A172 (cell line): ENCODE data around the gene KCND2. TPM values are rescaled to one million over a fixed set of nuclear protein-coding genes. Genes with fewer than 3 reads are reported as not detected.

Experiments used
- DNase-seq: peaks from one replicate; pipeline ENCODE4 v3.0.0-alpha.2; 2015; ENCODE audit warnings: low spot score
- total RNA-seq: library from RNA; depleted of rRNA; stranded (reverse); fragments of >200 nt; shearing (Covaris generic); gene quantifications from 2 replicates; pipeline ENCODE4 v1.2.3, GENCODE V29; 2014

KCND2 gene
- total RNA-seq, 1 experiment from 2014 or later, result 0.02 TPM

DNA sequence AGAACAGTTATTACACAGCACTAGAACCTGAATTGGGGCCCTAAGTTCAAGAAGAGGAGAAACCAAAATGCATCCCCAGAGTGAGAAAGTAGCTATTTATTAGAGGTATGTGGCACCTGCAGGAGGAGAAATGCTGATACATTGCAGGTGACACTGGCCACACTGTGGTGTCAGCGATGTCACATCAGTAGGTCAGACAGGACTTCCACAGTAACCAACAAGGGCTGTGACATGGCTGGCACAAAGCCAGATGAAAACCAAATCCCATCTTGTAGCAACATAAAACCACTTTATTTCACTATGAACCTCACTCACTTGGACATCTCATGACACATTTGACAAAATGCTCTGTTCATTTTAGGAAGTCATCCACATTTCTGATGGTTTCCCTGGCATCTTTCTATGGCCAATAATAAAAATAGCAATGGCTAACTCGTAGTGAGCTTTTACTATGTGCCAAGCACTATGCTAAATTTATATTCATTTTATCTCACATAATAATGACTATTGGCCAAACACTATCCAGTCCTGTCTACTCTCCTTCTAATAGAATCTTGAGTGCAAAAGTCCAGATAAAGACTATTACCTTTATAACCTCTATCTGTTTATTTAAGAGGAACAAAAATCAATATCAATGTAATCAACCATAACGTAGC is 430.7 kb downstream of the KCND2 start:
- no peak for DNase-seq

DNA sequence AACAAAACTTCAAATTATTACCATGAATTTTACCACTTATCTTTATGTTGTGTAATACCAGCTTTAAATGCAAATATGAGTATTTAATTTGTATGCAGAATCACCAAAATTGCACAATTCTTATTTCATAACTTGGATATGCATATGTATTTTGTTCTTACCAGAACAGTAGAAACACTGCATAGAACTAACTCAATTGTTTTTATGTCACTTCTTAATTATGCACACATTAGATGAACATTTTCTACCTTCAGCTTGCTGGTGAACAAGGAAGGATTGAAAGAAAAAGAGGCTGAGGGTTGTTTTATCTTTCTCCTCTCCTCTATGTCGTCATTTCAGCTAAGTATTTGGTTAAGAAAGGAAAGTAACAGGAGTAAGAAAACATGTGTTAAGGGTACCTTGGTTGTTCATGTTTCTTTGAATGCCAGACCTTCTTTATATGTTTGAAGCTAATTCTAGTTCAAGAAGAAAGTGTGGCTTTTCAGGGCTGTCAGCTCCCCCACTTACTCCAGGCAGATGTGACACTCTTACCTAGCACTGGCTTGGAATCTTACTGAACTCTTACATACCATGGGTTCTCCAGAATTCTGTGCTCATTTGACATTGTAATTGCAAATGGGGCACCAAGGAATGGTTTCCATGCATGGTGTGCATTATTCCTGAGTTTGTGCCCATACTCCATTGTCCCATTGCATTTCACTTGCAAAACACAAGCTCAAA is 436.4 kb downstream of the KCND2 start:
- DNase-seq, result no peak

DNA sequence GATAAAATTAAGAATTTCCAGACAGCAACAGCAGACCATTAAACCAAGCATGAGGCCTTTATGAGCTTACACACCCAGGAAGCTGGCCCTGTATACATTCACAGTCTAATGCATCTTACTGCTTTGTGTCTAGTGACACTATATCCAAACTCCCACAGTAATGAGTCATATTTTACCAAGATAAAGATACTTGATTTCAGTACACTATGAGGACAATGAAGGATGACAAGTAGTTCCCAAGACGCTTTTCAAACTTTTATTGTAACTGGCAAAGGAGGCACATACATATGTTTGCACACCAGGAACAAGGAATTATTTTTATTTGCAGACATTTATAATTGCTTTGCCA is 437.0 kb downstream of the KCND2 start:
- peak; percentile 36 for DNase-seq

DNA sequence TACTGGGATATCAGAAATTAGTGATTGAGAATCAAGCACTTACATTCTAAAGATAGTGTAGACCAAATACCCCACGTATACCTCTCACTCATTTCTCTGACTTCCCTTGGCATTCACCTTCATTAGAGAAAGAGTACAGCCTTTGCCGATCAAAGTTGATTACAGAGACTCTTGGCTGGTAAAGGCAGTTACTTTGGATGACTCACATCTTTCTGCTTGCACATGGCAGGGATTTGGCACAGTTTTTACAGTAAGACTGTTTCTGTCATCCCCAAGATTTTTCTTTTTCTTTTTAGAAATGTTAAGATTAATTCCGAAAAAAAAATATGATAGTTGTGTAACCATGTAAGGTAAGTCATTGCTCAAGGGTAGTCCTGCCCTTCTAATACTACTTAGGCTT is 442.0 kb downstream of the KCND2 start:
- peak; percentile 38 for DNase-seq

DNA sequence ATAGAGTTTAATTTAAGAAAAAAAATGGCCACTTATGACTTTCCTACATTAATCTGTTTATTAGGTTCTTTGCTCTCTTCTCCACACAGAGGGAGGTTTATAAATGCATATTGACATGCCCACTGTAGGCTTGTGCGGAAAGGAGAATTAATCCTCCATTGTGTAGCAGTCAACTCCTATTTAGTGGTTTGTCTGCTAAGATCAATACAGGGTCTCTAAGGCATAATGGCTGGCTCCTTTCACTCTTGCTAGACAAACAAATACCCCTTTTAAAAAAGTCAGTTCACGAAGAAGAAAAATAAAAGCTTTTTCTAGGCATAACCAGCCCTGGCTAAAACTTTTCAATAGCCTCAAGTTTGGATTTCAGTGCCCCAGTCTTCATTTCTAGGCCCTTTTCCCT is 443.3 kb downstream of the KCND2 start:
- no peak for DNase-seq

DNA sequence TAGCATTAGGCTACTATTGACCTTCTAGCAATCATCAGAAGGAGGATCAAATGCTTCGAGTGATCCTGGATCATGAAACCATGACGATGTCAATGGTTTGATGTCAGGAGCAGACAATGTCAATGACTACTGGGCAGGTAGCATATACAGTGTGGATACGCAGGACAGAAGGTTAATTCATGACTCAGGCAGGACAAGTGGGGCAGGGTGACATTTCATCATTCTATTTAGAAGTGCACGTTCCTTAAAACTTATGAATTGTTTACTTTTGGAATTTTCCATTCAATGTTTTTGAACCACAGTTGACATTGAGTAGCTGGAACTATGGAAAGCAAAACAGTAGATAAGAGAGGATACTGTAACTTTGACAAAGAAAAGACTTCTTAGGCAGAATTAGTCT is 444.2 kb downstream of the KCND2 start:
- no peak for DNase-seq

DNA sequence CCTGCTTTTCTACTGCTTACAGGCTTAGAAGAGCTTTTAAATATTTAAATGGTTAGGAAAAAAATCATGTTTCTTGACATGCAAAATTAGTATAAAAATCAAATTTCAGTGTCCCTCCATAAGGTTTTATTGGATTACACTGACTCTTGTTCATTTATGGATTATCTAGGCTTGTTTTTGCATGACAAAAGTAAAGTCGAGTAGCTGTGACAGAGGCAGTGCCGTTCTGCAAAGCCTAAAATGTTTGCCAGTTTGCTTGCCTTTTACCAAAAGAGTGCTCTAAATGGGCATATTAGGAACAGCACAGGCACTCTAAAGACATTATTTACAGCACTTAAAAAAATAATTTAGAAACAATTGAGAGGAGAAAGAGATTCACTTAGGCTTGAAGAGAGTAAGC is 445.4 kb downstream of the KCND2 start:
- no peak for DNase-seq

DNA sequence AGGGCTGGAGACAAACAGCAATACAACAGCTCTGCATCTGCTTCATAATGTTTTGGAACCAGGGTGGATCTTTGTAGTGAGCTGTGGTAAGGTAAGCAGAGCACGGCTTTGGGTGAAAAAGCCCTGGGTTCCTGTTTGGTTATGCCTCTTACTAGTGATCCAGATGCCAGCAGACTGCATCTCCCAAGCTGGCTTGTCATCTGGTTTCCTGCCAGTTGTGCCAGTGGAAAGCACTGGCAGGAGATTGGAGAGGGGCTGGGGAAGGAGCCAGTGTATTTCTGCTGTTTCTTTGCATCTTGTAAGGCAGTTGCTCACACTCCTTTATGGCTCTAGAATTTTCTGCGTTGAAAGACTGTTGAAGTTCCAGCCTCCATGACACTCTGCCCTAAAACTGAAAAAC is 447.3 kb downstream of the KCND2 start:
- DNase-seq, result no peak

DNA sequence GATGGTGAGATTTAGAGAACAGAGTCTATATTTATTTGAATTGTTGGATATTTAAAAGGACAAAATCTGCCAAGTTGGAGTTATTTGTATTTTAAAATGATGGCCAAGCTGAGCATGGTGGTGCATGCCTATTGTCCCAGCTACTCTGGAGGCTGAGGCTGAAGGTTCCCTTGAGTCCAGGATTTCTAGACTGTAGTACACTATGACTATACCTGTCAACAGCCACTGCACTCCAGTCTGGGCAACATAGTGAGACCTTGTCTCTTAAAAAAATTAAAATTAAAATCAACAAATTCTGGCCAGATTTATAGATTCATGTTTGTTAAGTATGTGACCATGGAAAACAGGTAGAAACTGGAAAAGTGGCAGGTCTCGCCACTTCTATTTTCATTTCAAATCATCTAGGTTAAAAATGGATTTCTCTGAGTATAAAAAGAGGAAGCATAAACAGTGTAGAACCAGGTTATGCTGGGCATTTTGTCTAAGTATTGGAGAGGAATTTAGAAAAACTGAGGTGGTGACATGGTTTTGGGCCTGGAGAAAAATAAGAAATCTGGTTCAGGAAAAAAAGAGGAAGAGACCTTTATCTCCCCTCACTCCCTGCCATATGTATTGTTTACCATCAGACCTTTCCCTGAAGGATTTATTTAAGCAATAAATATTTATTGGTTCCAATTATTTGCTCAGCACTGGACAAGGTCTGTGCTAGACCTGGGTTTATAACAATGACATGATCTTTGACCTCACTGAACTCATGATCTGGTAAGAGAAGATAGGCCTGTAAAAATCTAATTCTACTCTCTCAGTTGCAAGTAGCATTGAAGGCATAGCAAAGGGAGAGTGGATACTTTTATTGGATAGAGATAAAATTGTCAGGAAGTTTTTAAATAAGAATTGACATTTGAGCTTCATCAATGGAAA is 450.8 kb downstream of the KCND2 start:
- DNase-seq, result no peak

DNA sequence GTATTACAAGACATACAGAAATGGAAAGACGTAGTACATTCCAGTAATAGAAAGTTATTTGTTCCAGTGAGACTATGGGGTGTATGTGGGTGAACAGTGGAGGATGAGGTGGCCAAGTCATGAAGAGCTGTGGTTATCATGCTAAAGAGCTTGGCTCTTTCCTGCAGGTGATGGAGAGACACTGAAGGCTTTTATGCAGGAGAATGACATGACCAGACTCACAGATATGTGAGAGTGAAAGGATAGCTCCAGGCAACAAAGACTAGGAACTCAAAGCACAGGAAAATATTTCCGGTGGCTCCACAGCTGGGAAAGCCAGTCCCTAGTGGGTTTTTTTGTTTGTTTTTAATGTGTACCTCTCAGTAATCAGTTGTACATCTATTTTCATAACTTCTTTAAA is 451.5 kb downstream of the KCND2 start:
- no peak for DNase-seq

DNA sequence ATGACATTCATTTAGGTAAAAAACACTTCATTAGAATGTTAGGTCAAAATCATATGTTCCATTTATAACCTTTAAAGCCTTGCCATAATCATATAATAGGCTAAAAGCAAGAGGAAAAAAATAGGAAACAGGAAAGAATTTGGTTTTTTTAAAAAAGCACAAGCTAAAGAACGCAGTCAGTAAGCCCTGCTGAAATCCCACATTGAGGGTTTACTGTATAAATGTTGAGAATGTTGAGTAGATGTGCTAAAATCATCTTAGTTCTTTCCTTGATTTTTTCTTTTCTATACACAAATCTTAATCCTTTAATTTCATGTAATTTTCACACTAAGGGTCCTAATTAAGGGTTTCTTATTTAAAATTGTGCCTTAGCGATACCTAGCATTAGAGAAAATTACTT is 452.0 kb downstream of the KCND2 start:
- DNase-seq, result no peak

DNA sequence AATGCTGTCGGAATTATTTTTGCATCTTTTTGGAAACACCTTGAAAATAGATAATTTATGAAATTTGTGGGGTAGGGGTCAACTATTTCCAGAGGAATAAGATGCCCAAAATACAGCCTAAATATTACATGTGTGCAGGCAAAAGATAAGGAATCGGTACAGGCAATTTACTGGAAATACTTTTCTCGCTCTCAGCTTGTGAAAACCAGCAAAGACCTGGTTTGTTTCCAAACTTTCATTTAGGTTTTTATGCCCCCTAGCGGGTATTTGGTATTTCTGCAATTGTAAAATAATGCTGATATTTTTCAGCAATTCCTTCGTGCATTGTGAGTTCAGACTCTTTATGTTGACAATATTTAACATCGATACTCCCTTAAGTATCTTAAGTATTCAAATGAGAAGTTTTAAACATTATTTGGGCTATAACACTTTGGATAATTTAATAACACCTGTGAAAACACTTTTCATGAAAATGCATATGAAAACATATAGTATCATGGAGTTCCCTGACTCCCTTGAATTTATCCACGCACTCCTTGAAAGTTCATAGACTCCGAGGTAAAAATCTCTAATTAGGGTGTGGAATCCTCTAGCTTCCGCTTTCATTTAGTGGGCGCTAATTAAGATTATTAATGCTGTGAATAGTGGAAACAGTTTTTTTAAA is 452.5 kb downstream of the KCND2 start:
- peak; percentile 54 for DNase-seq

DNA sequence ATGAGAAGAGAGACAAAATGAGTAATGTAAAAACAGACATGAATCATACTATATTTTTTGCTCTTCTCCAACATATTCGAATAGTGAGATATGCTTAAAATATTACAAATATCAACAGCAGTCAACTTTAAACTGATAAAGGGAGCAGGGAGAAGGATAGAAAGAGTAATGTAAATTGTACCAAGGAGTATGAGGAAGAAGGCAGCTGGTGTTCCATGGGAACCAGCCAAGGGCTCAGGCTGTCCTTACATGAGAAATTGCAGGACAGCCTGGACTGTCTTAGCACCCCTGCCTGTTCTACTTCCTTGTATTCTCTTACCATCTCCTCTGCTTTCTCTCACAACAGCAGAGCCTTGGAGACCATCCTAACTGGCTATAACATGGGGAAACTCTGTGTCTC is 456.3 kb downstream of the KCND2 start:
- DNase-seq, result no peak

DNA sequence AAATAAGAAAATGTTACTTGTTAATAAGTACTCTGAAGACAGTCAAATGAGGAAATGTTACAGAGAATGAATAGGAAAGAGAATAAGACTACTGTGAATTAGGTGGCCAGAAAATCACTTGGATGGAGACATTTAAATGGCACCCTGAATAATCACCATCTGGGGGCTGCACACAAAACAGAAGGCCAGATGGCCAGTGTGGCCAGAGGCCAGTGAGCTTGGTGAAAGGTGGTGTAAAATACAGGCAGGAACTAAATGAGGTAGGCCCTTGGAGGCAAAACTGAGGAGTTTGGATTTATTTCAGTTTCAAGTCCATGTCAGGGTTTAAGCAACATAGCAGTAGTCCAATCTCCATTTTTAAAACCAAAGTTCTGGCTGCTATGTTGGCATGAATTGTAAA is 458.3 kb downstream of the KCND2 start:
- DNase-seq, result no peak

DNA sequence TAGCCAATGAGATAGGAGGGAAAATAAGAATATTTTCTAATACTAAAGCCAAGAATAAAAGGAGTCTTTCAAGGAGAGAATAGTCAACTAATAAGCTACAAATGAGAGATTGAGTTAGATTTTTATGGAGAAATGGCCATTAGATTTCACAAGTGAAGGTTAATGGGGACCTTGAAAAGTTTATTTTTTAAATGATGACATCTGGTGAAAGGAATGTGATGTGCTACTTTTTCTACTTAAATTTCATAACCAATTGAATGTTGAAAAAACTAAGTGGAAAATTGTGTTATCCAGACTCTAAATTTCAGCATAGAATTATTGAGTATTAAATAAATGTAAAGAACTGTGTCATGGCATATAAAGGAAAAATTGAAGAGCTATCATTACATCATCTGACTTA is 459.3 kb downstream of the KCND2 start:
- DNase-seq, result no peak

DNA sequence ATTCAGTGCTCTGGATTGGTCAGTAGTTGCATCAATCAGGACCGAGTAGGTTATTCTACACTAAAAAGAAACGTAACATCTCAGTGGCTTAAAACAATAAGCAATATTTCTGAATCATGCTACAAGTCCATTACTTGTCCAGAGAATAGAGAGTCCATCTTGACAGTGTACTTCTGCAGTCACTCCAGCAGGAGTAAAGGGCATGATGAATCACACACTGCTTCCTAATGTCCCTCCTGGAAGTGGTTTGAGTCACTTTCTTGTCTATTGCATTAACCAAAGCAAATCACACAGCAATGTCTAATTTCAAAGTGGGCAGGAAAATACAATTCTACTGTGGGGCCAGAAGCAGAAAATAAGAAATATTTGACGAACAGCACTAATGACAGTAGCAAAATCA is 460.2 kb downstream of the KCND2 start:
- peak; percentile 84 for DNase-seq

DNA sequence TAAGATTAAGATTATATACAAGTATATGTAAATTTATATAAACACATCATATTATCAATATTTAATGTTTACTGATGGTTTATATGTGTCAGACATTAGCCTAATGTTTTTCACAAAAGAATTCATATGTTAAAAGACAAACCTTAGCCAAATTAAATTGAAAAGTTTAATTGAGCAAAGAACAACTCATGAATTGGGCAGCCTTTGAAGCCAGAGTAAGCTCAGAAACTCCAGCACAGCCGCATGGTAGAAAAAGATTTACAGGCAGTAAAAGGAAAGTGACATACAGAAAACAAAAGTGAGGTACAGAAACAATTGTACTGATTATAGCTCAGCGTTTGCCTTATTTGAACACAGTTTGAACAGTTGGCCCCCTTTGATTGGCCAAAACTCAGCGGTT is 460.9 kb downstream of the KCND2 start:
- no peak for DNase-seq

DNA sequence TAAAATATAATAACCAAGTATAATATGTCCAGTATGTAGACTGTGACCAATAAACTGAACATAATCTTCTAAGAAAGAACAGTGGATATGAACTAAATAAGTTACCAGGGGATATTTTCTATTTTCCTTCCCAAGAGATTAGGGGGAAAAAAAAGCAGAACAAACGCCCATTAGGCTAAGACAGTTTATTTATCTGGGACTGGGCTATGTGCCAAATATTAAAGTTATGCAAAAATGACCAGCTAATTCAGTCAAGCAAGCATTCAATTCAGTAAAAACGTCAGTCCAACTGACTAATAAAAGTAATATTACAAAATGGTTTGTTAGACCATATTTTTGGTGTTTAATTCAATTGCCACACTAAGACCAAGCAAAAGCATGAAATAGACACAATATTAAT is 462.8 kb downstream of the KCND2 start:
- no peak for DNase-seq

DNA sequence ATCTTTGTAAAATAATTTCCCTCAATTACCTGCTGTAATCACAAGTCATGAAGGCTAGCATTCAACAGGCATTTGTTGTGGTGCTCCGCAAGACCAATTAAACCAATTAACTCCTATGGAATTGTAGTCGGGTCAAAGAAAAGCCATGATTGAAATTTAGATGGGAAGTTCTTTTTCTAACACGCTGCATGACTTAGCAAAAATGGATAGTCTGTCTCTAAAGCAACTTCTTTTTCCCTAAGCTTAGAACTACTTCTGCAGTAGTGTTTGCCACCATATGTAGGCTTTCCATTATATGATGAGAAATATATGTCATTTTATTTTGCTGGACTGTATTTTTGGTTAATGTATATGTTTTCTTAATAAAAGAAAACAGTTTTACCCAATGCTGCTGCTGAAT is 465.8 kb downstream of the KCND2 start:
- DNase-seq, result no peak

DNA sequence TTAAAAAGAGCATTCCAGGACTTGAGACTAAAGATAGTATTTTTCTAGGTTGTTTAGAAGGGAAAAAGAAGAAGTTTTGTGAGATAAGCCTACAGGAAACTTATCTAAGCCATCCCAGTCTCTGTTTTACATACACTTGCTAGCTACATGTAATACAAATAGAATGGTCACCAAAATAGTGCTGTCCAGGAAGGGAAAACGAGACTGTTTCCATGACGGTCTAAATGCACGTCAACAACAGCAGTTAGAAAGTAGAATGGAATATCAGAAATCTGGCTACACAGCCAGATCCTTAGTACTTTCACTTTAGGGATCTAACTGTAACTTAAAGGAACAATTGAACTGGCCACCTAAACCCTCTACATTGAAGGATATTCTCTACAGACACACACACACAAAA is 467.4 kb downstream of the KCND2 start:
- peak; percentile 28 for DNase-seq

DNA sequence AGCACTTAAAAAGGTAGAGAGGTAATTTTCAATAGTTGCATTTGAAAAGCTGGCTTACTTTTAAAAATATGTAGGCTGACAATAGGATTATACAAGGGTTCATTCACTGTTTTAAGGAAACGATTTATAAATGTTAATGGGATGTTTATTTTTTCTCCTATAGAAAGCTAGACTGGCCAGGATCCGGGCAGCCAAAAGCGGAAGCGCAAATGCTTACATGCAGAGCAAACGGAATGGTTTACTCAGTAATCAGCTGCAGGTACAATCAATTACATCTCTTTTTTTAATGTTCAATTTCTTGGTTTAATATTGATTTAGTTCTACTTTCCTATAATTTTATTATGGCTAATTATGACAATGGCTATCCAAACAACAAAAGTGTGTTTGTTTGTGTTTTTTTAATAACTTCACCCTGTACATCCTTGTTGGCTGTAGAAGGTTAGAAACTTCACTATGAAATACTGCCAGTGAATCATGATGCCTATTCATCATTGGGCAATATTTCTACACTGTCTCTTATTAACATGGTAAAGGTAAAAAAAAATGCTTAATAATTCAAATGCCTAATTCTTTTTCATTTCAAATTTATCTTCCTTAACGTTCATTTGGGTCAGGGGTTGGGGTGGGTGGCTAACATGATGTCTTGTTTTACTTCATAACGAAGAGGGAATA is 468.5 kb downstream of the KCND2 start:
- no peak for DNase-seq

DNA sequence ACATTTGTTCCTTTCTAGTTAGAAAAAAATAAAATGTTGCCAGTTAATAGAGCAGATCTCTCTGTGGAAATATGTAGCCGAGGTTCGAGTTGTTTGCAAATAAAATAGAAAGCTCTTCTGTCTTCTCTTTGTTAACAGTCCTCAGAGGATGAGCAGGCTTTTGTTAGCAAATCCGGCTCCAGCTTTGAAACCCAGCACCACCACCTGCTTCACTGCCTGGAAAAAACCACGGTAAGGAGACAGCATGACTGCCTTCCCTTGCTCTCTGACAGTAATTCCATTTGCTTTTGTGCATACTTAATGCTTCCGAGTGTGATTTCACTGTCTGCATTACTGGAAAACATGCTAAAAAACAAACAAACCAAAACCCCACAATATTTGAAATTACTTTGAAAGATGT is 469.4 kb downstream of the KCND2 start:
- no peak for DNase-seq
